ENCODE data around the gene POR.
"Not testable (repeated sequence)": the region's sequence is repeated elsewhere in the genome, so short reads cannot be mapped to it uniquely, and the experiment has no call there.

The POR gene

DNA sequence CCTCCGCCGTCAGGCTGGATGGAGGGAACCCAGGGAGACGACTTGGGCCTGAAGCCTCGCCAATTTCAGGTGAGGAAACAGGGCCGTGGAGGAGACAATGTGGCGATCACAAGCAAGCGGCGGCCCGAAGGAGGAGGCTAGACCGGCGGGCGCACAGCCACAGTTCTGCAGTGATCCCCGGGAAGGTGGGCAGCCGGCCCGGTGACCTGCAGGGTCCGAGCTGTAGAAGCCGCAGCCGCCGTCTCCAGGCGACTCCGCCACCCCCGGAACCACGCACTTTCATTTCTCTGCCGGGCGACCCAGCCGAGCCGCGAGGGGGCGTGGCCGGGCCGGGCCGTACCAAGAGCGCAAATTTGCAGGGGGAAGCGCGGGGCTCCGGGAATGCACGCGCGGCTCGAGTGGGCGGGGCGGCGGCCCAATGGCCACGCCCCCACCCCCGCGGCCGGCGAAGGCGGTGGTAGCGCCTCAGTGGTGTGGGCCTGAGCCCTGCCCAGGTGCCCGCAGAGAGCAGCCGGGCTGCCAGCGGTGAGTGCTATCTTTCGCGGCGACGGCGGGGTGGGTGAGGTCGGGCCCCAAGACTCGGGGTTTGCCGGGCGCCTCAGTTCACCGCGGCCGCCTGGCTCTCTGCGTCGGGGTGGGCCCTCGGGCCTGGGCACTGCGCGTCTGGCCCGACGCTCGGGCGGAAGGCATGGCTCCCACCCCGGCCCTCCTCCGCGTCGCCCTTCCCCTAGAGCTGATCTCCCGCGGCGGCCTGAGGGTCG lies at the start of gene POR:
TSS of gene POR (plus strand) at position 501 of the 761 bp plus-strand sequence. CDS start 38,847 bp downstream, outside the sequence.
- peak; percentile 97 for DNase-seq

DNA sequence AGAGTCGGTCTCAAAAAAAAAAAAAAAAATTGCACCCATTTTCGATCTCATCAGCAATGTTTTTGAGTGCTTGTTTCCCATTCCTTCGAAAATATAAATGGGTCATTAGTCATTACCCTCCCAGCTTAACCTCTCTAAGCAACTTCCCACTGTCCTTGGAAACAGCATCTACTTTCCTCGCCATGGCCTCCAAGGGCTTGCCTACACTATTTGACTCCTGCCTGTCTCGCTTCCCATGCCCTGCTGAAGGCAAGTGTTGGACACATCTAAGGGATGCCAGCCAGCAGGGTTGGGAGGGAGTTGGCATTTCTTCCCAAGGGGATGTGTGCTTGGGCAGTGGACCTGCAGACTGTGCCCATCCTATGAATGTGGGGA lies 48.9 kb upstream of the POR start:
- no peak for DNase-seq

DNA sequence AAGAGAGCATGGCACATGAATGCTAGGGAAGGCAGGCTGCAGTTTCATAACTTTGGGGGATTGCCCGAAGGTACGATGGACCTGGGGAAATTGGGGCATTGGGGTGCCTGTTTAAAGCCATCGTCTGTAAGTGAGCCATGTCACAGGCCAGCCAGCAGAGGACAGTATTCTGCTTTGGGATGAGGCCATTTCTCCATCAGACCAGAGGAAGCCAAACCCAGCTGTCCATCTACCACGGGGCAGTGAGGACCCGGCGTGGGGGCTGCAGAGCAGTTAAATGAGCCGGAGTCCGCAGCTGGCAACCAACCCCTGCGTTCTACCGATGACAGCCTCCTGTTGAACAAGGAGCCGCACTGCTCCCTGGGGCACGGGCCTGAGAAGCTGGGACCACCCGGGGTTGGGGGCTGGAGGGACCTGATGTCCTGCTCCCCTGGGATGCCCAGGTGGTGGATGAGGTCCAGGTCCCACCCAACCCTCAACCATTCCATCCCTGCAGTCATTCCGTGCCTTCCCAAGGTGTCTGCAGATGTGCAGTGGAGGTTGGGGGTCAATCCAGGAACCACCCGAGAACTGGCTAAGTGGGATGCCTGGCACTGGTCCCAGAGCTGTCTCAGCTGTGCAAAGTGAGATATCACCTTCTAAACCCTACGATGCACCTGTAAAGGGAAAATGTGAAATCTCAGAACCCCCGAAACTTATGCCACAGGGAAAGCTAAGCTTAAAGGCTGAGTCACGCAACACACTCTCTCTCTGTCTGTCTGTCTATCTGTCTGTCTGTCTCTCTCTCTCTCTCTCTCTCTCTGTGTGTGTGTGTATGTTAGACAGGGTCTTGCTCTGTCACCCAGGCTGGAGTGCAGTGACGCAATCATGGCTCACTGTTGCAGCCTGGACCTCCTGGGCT lies 48.2 kb upstream of the POR start:
- DNase-seq, result peak; percentile 62

DNA sequence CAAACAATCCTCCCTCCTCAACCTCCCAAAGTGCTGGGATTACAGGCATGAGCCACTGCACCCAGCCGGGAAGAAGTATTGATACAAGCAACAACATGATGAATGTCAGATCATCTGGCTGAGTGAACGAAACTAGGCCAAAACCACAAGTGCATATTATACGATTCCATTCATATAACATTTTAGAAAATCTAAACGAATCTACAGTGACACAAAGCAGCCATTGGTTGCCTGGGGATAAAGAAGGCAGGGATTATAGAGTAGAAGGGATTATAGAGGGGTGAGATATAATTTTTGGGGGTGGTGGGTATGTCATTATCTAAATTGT lies 47.6 kb upstream of the POR start:
- DNase-seq, result no peak

DNA sequence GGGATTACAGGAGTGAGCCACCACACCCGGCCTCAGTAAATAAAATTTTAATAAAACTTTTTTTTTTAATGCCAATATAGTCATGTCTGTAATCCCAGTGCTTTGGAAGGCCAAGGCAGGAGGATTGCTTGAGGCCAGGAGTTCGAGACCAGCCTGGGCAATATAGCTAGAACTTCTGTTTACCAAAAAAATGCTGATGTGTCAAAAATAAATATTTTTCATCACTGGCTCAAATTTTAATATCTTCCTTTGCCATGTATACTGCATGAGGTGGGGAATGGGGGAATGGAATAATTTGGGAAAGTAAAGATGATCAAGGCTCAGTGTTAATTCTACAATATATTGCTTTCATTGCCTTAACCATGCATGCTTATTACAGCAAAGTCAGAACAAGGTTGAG lies 46.8 kb upstream of the POR start:
- DNase-seq, result no peak

DNA sequence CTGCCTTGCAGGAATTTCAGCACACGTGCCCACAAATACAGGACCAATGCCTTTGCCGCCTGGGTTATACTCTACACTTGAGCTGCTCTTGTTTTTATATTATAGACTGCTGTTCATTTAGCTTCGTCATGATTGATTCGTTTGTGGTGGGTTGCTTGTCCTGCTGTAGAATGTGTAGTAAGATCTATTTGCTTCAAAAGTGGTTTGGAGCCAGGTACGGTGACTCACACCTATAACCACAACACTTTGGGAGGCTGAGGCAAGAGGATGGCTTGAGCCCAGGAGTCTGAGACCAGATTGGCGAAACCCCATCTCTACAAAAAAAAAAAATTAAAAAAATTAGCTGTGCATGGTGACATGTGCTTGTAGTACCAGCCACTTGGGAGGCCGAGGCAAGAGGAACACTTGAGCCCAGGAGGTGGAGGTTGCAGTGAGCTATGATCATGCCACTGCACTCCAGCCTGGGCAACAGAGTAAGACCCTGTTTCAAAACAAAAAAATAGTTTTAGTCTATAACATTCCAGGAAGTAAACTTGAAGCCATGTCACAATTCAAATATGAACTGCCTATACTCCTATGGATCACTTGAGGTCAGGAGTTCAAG lies 45.1 kb upstream of the POR start:
- peak; percentile 56 for DNase-seq

DNA sequence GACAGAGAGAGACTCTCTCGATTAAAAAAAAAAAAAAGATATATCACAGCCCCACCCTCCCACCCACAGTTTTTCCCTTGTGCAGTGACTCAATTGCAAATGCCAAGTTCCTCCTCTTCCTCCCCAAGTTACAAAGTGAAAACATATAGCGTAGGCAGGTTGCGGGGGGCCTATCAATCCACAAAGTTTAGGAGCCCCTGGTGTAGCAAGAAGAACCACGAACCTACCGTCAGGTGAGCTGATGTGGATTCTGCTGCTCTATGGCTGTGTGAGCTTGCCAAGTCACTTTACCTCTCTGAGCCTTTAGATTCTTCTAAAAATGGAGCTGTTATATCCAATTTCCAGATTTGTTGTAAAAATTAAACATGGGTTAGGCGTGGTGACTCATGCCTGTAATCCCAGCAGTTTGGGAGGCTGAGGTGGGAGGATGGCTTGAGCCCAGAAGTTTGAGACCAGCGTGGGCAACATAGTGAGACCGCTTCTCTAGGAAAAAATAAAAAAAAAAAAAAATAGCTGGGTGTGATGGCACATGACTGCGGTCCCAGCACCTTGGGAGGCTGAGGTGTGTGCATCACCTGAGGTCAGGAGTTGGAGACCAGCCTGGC lies 44.3 kb upstream of the POR start:
- DNase-seq, result peak; percentile 24

DNA sequence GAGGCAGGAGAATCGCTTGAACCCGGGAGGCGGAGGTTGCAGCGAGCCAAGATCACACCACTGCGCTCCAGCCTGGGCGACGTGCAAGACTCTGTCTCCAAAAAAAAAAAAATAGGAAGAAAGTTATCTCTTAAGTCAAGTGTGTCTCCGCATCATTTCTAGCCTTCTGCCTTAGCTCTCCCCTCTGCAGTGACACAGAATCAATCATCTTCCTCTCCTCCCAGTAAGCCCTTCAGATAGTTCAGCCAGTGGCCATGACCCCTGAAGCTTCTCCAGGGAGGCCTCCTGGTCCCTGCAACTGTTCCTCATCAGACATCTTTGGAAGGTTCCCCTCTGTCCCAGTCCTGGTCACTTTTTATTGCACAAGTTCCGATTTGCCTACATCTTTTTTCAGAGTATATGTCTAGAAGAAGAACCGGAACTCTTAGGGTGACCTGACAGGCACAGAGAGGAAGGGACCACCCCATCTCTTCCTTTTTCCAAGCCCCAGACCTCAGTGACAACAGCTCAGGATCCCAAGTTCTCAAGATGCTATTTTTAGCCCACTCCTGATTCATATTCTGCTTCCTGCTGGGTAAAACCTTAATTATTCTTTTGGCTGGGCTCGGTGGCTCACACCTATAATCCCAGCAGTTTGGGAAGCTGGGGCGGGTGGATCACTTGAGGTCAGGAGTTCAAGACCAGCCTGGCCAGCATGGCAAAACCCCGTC lies 42.7 kb upstream of the POR start:
- DNase-seq, result no peak

DNA sequence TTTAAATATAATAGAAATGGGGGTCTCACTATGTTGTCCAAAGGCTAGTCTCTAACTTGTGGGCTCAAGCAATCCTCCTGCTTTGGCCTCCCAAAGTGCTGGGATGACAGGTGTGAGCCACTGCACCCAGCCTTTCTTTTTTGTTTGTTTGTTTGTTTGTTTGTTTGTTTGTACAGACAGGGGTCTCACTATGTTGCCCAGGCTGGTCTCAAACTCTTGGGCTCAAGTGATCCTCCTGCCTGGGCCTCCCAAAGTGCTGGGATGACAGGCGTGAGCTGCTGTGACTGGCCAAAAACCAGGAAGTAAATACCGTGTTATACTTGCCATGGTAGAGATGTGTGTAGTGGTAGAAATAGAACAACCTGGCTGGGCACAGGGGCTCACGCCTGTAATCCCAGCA lies 40.8 kb upstream of the POR start:
- not testable (repeated sequence) for DNase-seq

DNA sequence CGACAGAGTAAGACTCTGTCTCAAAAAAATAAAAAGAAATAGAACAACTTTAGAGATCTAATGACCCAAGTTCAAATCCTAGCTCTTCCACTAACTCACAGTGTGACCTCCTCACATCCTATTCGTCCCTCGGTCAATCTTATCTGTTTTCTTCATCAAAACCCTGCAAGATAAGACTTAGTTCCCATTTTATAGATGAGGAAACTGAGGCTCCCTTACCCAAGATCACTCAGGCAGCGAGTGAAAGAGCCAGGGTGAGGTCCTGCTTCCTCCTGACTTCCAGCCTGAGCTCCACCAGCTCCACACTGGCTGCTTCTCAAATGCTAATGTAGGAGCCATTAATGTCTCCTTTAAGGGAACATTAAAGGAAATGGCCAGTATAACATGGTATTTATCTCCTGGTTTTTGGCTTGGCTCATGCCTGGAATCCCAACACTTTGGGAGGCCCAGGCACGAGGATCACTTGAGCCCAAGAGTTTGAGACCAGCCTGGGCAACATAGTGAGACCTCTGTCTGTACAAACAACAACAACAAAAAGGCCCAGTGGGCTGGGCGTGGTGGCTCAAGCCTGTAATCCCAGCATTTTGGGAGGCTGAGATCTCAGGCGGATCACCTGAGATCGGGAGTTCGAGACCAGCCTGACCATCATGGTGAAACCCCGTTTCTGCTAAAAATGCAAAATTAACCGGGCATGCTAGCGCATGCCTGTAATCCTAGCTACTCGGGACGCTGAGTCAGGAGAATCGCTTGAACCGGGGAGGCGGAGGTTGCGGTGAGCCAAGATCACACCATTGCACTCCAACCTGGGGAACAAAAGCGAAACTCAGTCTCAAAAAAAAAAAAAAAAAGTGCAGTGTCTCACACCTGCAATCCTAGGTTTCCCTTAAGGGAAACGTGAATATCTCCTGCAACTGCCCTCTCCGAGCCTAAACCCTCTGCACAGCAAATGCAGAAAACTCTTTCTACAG lies 39.6 kb upstream of the POR start:
- DNase-seq, result no peak

DNA sequence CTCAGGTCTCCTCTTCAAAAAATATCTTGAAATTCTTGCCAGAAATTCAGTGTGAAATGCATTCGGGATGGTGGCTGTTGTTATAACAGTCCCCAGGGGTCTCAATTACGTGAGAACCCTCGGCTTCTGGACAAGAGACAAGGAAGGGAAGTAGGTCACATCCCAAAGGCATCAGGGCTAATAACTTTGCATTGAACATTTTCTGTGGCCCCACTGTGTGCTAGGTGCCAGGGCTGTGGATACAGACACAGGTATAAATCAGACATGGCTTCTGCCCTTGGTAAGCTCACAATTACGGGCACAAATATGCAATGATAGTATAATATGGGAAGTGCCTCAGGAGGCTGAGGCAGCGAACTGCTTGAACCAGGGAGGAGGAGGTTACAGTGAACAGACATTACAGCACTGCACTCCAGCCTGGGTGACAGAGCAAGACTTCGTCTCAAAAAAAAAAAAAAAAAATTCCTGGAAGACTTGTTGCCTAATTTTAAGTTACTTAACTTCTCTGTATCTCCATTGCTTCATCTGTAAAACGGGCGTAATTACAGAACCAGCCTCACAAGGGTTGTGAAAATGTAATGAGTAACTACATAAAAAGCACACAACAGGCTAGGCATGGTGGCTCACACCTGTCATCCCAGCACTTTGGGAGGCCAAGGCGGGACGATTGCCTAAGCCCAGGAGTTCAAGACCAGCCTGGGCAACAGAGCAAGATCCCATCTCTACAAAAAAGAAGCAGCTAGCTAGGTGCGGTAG lies 38.7 kb upstream of the POR start:
- DNase-seq, result no peak

DNA sequence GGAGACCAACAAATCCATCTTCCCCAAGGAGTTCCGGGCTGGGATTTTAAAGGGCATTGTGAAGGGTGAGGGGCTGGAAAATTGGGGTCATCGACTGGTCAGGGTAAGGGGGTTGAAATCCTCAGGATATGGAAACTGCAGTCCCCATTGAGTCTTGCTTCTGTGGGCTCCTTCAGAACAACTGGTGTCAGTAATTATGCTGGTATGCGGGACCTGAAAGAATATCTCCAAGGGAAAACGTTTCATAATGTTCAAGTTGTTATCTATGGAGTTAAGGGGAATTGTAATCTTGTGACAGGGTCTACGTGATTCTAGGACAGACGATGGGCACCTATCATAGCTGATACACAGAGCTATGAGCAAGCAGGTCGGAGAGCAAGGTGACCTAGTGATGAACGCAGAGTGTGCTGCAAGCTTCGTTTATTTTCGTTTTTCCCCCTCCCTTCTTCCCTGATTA lies 36.6 kb upstream of the POR start:
- DNase-seq, result no peak

DNA sequence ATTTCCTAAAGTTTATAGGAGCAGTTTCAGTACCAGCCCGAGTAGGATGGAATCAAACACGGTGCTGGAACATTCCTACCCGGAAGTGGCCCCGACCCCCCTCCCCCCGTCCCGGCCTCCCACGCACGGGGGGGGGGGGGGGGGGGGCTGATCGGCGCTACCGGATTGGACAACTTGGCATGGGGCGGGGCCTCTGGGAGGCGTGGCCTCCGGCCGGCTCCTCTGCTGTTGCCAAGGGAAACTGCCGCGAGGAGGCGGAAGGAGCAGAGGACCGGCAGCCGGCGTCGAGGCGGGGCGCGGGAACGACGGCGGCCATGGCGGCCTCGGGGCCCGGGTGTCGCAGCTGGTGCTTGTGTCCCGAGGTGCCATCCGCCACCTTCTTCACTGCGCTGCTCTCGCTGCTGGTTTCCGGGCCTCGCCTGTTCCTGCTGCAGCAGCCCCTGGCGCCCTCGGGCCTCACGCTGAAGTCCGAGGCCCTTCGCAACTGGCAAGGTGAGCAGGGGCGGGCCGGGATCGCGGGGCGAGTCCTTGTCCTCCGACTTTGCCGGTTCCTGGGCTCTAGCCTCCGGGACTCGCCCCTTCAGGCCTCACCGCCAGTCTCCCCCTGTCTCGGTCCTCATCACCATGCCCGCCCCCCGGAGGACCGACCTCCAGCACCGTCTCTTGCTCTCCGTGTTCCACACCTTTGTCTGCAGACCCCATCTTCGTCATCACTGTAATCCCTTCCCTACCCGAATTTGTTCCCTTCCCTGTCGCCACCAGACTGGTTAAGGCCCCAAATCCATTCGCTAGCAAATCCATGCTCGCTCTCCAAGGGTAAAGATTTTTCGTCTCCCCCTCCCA lies 36.0 kb upstream of the POR start, which contains the start of gene RHBDD2:
TSS of gene RHBDD2 (plus strand) at position 266 of the 843 bp plus-strand sequence. CDS start at position 315, 49 bp downstream.
- DNase-seq, result peak; percentile 98

DNA sequence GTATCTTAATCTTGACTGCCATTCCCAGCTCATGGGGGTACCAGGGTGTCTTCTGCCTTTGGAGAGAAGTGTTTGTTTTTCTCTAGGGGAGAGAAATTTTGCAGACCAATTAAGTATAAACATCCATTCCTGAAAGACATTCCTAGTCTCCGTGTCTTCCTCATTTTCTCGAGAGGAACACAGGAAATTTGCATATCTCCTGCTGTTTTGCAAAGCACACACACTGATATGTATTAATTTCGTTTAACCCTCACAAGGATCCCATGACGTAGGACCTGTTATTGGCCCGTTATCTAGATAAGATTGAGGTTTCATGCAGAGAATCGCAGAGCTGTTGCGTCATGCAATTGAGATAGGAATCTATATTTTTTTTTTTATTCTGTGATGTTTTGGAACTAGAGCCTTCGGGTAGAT lies 35.2 kb upstream of the POR start:
- peak; percentile 58 for DNase-seq

DNA sequence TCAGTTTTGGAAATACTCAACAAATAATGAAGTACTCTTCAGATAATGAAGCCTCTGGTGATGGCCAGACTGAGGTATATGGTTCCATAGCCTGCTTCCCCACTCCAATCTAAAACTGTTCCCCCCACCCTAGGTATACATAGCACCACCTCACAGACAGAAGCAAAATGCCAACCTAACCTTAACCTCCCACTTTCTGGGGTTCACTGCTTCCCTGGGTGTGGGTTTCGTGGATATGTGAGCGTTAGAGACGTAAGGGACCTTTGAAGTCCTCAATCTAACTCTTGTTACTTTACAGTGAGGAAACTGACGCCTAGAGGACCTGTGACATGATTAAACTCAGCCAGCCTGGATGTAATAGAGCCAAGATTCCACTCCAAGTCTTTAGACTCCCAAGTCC lies 34.7 kb upstream of the POR start:
- no peak for DNase-seq

DNA sequence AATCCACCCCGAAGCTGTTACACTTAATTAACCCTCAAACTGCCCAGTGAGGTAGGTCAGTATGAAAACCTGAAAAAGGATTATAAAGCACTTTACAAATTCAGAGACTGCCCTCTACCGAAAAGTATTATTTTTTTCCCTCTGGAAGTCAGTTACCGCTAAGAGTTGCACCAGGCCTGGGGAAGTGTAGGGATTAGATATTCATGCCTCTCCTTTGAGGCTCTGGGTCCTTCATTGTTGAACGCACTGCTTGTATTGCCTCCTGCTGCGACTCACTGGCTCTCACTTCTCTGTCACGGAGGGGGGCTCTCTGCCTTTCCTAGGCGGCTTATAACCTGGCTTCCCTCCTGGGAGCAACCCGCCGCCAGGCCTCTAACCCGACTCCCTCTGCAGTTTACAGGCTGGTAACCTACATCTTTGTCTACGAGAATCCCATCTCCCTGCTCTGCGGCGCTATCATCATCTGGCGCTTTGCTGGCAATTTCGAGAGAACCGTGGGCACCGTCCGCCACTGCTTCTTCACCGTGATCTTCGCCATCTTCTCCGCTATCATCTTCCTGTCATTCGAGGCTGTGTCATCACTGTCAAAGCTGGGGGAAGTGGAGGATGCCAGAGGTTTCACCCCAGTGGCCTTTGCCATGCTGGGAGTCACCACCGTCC lies 33.4 kb upstream of the POR start:
- DNase-seq, result no peak

DNA sequence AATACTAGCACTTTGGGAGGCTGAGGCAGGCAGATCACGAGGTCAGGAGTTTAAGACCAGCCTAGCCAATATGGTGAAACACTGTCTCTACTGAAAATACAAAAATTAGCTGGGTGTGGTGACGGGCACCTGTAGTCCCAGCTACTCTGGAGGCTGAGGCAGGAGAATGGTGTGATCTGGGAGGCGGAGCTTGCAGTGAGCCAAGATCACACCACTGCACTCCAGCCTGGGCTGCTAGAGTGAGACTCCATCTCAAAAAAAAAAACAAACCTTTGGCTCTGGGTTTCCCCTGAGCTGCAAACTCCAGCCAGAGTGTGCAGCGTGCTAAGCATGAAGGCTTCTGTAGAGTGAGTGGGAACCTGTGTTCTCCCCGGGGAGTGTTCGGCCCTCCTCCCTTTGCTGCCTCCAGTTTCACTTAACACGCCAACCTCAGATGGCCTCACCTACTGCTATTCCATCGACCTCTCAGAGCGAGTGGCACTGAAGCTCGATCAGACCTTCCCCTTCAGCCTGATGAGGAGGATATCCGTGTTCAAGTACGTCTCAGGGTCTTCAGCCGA lies 31.6 kb upstream of the POR start:
- not testable (repeated sequence) for DNase-seq

DNA sequence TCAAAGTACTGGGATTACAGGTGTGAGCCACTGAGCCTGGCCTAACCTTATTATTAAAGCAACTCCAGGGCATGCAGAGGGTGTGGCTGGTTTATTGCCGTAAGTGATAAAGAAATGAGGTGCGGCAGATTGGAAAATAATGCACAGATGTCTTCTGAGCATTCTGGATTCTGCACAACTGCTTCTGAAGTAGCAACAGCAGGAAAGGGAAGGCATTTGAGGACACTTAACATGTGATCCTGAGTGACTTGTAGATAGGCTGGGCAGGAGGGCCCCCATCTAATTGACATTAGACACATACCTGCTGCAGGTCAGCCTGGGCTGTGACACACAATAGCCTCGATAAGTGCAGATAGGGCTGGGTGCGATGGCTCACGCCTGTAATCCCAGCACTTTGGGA lies 30.5 kb upstream of the POR start:
- no peak for DNase-seq

DNA sequence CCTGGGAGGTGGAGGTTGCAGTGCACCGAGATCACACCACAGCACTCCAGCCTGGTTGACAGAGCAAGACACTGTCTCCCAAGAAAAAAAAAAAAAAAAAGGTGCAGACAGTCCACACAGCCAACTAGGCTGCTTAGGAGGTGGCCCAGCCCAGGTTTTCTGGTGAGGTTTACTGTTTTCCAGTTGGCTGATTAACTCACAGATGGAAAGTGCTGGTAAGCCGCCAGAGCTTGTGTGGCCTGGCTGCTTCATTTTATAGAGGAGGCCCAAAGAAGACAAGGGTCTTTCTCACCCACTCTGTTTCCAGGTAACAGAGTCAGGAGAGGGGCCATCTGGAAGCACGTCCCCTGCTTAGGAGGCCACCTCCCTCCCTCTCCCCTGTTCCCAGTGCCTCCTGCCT lies 29.9 kb upstream of the POR start:
- no peak for DNase-seq
